Subcutaneous abdominal adipose tissue (tissue), 5 donors: ENCODE results near the gene ASPA.
"Not testable (repeated sequence)": the region's sequence is repeated elsewhere in the genome, so short reads cannot be mapped to it uniquely, and the experiment has no call there.

ENCODE experiments used
- H3K27ac ChIP-seq: one replicate; pipeline ENCODE4 v1.7.0; 2013; ENCODE audit warnings: low read depth, mild to moderate bottlenecking, inconsistent platforms, low read length, moderate library complexity
- H3K27me3 ChIP-seq, 5 donors: one replicate each; pipeline ENCODE4 v1.7.0; 2013; ENCODE audit warnings: low read length in 5 of 5, inconsistent platforms in 1 of 5; ENCODE audit not compliant: control insufficient read depth in 5 of 5, insufficient read depth in 4 of 5
- H3K36me3 ChIP-seq, 5 donors: one replicate each; pipeline ENCODE4 v1.7.0; 2013; ENCODE audit warnings: low read length in 5 of 5; ENCODE audit not compliant: control insufficient read depth in 5 of 5, insufficient read depth in 5 of 5
- H3K4me1 ChIP-seq, 5 donors: one replicate each; pipeline ENCODE4 v1.7.0; 2013; ENCODE audit warnings: low read length in 5 of 5, mild to moderate bottlenecking in 3 of 5, moderate library complexity in 1 of 5; ENCODE audit not compliant: control insufficient read depth in 5 of 5, insufficient read depth in 5 of 5
- H3K4me3 ChIP-seq, 5 donors: one replicate each; pipeline ENCODE4 v1.7.0; 2013; ENCODE audit warnings: low read length in 5 of 5, low read depth in 1 of 5
- H3K9ac ChIP-seq, 5 donors: one replicate each; pipeline ENCODE4 v1.7.0; 2013; ENCODE audit warnings: low read length in 5 of 5, mild to moderate bottlenecking in 4 of 5, moderate library complexity in 3 of 5
- H3K9me3 ChIP-seq, 5 donors: one replicate each; pipeline ENCODE4 v1.7.0; 2013; ENCODE audit warnings: low read length in 5 of 5; ENCODE audit not compliant: control insufficient read depth in 5 of 5
- donor health status: healthy.
- donor health status: healthy.
- donor health status: healthy.
- donor health status: healthy.
- donor health status: healthy.

The ASPA gene

DNA sequence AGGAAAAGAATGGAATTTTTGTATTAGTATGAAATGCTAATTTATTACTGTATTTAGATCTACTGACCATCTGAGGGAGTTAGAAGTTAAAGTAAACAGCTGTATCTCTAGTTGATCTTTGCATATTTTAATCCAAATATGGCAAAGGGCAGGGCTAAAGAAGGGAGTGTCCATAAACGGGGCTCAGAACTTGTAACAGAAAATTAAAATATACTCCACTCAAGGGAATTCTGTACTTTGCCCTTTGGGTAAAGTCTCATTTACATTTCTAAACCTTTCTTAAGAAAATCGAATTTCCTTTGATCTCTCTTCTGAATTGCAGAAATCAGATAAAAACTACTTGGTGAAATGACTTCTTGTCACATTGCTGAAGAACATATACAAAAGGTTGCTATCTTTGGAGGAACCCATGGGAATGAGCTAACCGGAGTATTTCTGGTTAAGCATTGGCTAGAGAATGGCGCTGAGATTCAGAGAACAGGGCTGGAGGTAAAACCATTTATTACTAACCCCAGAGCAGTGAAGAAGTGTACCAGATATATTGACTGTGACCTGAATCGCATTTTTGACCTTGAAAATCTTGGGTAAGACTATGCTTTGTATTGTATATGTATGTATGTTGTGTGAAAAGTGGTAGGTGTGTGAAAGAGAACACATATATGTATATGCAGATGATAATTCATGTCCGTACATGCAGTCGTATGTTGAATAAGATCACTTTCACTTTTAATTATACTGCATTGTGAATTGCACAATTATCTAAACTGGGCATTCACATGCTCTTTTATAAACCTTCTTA, at the start of gene ASPA:
Gene ASPA (plus strand): TSS at position 186 of the 799 bp plus-strand sequence. CDS start 163 bp downstream, at position 349.
- no peaks in the 10 kb centered on the region for H3K27me3 ChIP-seq
- peaks cover 0 to 2% (median 0%) of the 10 kb centered on the region in 5 donors for H3K36me3 ChIP-seq
- H3K9ac ChIP-seq = peak within 1 kb of the TSS; percentile 52 to 97 (median 78)
- peaks cover 3 to 31% (median 25%) of the 10 kb centered on the region in 5 donors for H3K4me1 ChIP-seq
- H3K4me3 ChIP-seq = peak within 1 kb of the TSS; percentile 65 to 88 (median 75)
- H3K9me3 ChIP-seq = no peaks in the 10 kb centered on the region
- peak within 1 kb of the TSS; percentile 98 for H3K27ac ChIP-seq

DNA sequence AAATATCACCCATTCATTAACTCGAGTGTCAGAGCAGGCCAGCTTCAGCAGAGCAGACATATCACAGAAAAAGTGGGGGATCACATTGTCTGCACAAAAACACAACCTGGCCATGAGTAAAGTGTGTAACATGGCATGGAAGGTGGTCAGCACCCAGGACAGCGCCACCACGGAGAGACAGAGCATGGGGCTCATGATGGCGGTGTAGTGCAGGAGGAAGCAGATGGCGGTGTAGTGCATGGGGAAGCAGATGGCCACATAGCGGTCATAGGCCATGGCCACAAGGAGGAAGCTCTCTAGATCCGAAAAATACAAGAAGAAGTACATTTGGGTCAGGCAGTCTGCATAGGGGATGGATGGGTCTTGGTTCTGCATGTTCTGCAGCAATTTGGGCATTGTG, 42.6 kb upstream of the ASPA start:
- H3K4me3 ChIP-seq = not testable (repeated sequence)

GRCh38 chr17:3433741-3434140, 42.1 kb upstream of the ASPA start, which contains the start of gene OR1E2:
Gene OR1E2, minus strand, starts transcription at chr17:3433841. Its CDS starts 0 bp downstream, at chr17:3433841.
- H3K36me3 ChIP-seq = no peaks in the 10 kb centered on the region
- no peak within 1 kb of the TSS for H3K27ac ChIP-seq
- no peaks in the 10 kb centered on the region for H3K4me1 ChIP-seq
- H3K27me3 ChIP-seq = no peaks in the 10 kb centered on the region
- H3K9me3 ChIP-seq = peaks cover 0 to 3% (median 0%) of the 10 kb centered on the region in 5 donors
- no peak within 1 kb of the TSS for H3K9ac ChIP-seq
- H3K4me3 ChIP-seq = no peak within 1 kb of the TSS

More for the DNA sequence above, 42.6 kb upstream of the ASPA start:
- not testable (repeated sequence) for H3K9ac ChIP-seq, H3K36me3 ChIP-seq, H3K9me3 ChIP-seq, H3K4me1 ChIP-seq, H3K27me3 ChIP-seq, H3K27ac ChIP-seq

- H3K27me3 ChIP-seq = no peaks in the 10 kb centered on the region
- H3K36me3 ChIP-seq = no peaks in the 10 kb centered on the region
- no peaks in the 10 kb centered on the region for H3K9me3 ChIP-seq
- no peak overlapping the region for H3K27ac ChIP-seq
- no peak overlapping the region for H3K4me3 ChIP-seq
- H3K4me1 ChIP-seq = no peaks in the 10 kb centered on the region
- no peak overlapping the region for H3K9ac ChIP-seq
Measured at GRCh38 chr17:3438368-3438767, 37.4 kb upstream of the ASPA start.

- Histone ChIP-seq H3K36me3 (no peaks in the 10 kb centered on the region), H3K27me3 (no peaks in the 10 kb centered on the region), H3K9ac (no peak overlapping the region), H3K9me3 (no peaks in the 10 kb centered on the region), H3K4me1 (no peaks in the 10 kb centered on the region), H3K27ac (no peak overlapping the region), H3K4me3 (no peak overlapping the region)
Measured at GRCh38 chr17:3440451-3440850, 35.3 kb upstream of the ASPA start.

GRCh38 chr17:3447625-3448024, 28.2 kb upstream of the ASPA start:
- Histone ChIP-seq H3K4me1 (peaks cover 0 to 5% (median 0%) of the 10 kb centered on the region in 5 donors), H3K4me3 (no peak overlapping the region), H3K27me3 (no peaks in the 10 kb centered on the region), H3K9me3 (peaks cover 0 to 4% (median 0%) of the 10 kb centered on the region in 5 donors), H3K36me3 (no peaks in the 10 kb centered on the region), H3K27ac (no peak overlapping the region), H3K9ac (no peak overlapping the region)

DNA sequence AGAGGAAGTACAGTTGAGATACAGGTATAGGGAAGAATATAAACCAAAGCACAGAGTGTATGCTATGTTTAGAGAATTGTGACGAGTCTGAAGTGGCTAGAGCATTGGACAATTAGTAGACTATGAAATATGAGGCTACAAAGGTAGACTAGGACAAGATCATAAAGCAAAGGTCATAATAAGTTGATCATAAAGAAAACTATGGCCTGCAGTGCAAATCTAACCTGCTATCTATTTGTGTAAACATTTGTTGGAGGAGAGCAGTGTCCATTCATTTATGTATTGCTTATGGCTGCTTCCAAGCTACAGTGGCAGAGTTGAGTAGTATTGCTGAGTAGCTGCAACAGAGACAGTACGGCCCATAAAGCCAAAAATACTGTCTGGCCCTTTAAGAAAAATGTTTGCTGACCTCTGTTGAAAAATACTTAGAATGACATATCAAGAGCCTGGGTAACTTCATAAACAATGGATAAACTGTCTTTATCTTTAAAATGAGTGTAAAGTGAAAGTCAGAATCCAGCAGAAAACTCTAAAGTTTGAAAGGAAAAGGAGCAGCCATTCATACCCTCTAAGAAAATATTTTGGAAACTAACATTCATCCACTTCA, 27.6 kb upstream of the ASPA start:
- Histone ChIP-seq H3K27me3 (no peaks in the 10 kb centered on the region), H3K27ac (no peak overlapping the region), H3K9me3 (peaks cover 0 to 4% (median 0%) of the 10 kb centered on the region in 5 donors), H3K4me1 (peaks cover 0 to 5% (median 0%) of the 10 kb centered on the region in 5 donors), H3K4me3 (no peak overlapping the region), H3K9ac (no peak overlapping the region), H3K36me3 (no peaks in the 10 kb centered on the region)

DNA sequence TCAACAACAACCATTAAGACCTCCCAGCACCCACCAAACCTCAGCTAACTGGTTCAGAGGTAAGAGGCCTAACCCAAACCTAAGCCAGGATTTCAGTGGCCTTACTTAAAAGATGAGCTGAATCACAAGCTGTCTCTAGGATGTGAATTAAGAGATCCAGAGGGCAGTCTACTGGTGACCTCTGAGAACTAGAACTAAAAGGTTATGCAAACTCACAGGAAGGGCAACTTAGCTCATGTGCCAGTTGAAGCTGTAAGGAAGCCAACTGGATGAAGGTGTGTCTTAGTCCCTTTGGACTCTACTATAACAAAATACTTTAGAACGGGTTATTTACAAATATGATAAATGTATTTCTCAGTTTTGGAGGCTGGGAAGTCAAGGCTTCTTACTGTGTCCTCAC, 9.4 kb upstream of the ASPA start:
- H3K27ac ChIP-seq, H3K4me3 ChIP-seq, H3K36me3 ChIP-seq, H3K9me3 ChIP-seq, H3K4me1 ChIP-seq, H3K27me3 ChIP-seq, H3K9ac ChIP-seq: not testable (repeated sequence)

GRCh38 chr17:3469529-3469928, 6.3 kb upstream of the ASPA start:
- no peaks in the 10 kb centered on the region for H3K9me3 ChIP-seq
- H3K27ac ChIP-seq = no peak overlapping the region
- H3K4me1 ChIP-seq = peaks cover 0 to 10% (median 9%) of the 10 kb centered on the region in 5 donors
- no peaks in the 10 kb centered on the region for H3K27me3 ChIP-seq
- H3K9ac ChIP-seq = no peak overlapping the region
- no peaks in the 10 kb centered on the region for H3K36me3 ChIP-seq
- no peak overlapping the region for H3K4me3 ChIP-seq

DNA sequence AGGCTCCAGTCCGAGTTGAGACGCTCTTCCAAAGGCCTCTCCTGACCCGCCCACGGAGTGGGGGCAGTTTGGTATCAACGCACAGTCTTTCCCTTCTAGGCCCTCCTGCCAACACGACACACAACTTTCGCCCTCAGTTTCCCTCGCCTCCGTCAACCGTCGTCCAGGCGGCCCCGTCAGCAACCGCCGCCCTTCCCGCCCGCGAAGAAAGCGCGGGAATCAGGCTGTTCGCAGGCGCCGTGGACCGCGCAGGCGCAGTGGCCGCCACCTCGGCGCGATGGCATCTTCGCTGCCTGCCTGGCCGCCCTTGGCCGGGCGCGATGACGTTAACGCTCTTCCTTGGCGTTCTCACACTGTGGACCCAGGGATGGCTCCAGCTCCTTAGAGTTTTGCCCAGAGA, 4.2 kb upstream of the ASPA start, which contains the start of gene SPATA22:
Gene SPATA22 (minus strand): TSS at position 221 of the 400 bp plus-strand sequence. CDS start 2,494 bp downstream, outside the sequence.
- Histone ChIP-seq H3K4me3 (no peak within 1 kb of the TSS), H3K27ac (no peak within 1 kb of the TSS), H3K4me1 (peaks cover 3 to 28% (median 25%) of the 10 kb centered on the region in 5 donors), H3K27me3 (no peaks in the 10 kb centered on the region), H3K36me3 (no peaks in the 10 kb centered on the region), H3K9me3 (no peaks in the 10 kb centered on the region), H3K9ac (no peak within 1 kb of the TSS)
